Raji (cell line): ENCODE measurements around the gene PGGT1B.

Experiments
- POLR2A ChIP-seq: IDR thresholded peaks from 2 replicates; pipeline ENCODE4 v1.6.1; 2011; ENCODE audit warnings: low read depth, low read length, control low read depth; ENCODE audit not compliant: insufficient read depth

PGGT1B gene

GRCh38 chr5:115271295-115272050, 8.8 kb upstream of the PGGT1B start:
- no peak for TF ChIP-seq POLR2A

GRCh38 chr5:115267617-115268016, 4.9 kb upstream of the PGGT1B start:
- no peak for TF ChIP-seq POLR2A

- TF ChIP-seq POLR2A = no peak
These were observed 2.5 kb upstream of the PGGT1B start for GRCh38 chr5:115265220-115265619.

- no peak for TF ChIP-seq POLR2A
These were observed 2.1 kb upstream of the PGGT1B start for GRCh38 chr5:115264786-115265185.

- TF ChIP-seq POLR2A = no peak
These were observed 352 bp upstream of the PGGT1B start for GRCh38 chr5:115263078-115263380.

- no peak for TF ChIP-seq POLR2A
These were observed 711 bp downstream of the PGGT1B start for GRCh38 chr5:115262011-115262320.

- TF ChIP-seq POLR2A = no peak
These were observed 2.4 kb downstream of the PGGT1B start for GRCh38 chr5:115260248-115260647.

- no peak for TF ChIP-seq POLR2A
These were observed 4.7 kb downstream of the PGGT1B start for GRCh38 chr5:115257981-115258380.

GRCh38 chr5:115246361-115246991, 16.2 kb downstream of the PGGT1B start:
- TF ChIP-seq POLR2A = no peak

- no peak for TF ChIP-seq POLR2A
These were observed 19.3 kb downstream of the PGGT1B start for GRCh38 chr5:115243412-115243811.

- no peak for TF ChIP-seq POLR2A
These were observed 20.6 kb downstream of the PGGT1B start for GRCh38 chr5:115241881-115242642.

- TF ChIP-seq POLR2A = no peak
These were observed 25.6 kb downstream of the PGGT1B start for GRCh38 chr5:115237066-115237465.

- TF ChIP-seq POLR2A = no peak
These were observed 26.1 kb downstream of the PGGT1B start for GRCh38 chr5:115236599-115236998.

GRCh38 chr5:115231598-115231997, 31.1 kb downstream of the PGGT1B start:
- no peak for TF ChIP-seq POLR2A

- no peak for TF ChIP-seq POLR2A
These were observed 33.1 kb downstream of the PGGT1B start for GRCh38 chr5:115229606-115230005.

GRCh38 chr5:115227281-115227680, 35.4 kb downstream of the PGGT1B start:
- no peak for TF ChIP-seq POLR2A
